ENCODE measurements around the gene TTLL8. TPM values are rescaled to one million over a fixed set of nuclear protein-coding genes. Genes with fewer than 3 reads are reported as not detected.

The TTLL8 gene
- polyA plus RNA-seq, 1 donor from 2014 or later: not detected

DNA sequence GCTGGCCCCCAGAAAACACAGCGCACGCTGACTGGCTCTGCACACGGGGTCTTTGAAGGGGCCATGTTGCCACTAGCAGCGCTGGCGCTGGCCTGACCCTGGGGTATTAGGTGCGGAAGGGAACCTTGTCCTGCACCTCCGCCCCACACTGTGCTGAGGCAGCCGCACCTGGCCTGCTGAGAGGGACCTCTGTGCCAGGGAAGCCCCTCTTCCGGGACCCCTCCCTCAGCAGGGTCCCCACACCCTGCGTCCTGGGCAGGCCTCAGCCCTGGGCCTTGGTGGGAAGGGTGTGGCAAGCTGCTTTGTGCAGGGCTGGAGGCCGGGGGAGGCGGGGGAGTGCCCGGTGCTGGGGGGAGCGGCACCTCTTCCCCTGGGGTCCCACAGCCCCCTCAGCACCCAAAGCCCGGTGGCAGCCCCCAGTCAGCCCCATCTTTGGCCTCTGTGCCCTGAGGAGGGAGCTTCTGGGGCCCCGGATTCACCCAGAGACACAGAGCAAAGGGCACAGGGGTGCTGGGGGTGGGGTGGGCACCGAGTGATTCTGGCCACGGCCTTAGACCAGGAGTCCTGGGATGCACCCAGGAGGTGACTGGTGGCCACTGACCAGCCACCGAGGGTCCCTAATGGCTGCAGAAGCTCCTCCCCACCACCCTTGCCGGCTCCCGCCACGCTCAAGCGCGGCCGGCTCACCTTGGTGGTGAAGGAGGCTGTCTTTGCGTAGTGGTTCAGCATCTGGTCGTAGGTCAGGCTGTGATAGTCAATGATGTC is 11.4 kb downstream of the TTLL8 start:
- no peak overlapping the region for H2AFZ ChIP-seq (ENCODE audit: low read depth, low read length)
- H3K4me3 ChIP-seq (ENCODE audit: low read length): no peak overlapping the region
- H3K79me2 ChIP-seq (replicated peaks; ENCODE audit: insufficient read depth, low read length): no peaks in the 10 kb centered on the region
- H3K36me3 ChIP-seq (ENCODE audit: insufficient read depth, low read length): no peaks in the 10 kb centered on the region
- H3K9ac ChIP-seq (ENCODE audit: low read length): no peak overlapping the region
- no peaks in the 10 kb centered on the region for H3K9me3 ChIP-seq (ENCODE audit: low read length)
- no peaks in the 10 kb centered on the region for H3K27me3 ChIP-seq (ENCODE audit: insufficient read depth, low read depth, low read length)
- no peak overlapping the region for H3K4me2 ChIP-seq (ENCODE audit: low read length)
- no peak overlapping the region for H3K27ac ChIP-seq (ENCODE audit: low read length)
- H3K9me2 ChIP-seq (ENCODE audit: insufficient read depth, low read length): no peaks in the 10 kb centered on the region
- no peaks in the 10 kb centered on the region for H4K20me1 ChIP-seq (ENCODE audit: insufficient read depth)
- no peaks in the 10 kb centered on the region for H3F3A ChIP-seq (ENCODE audit: insufficient read depth, low read length, poor library complexity, severe bottlenecking)
- TF ChIP-seq EZH2 (IDR thresholded peaks at IDR 0.05; ENCODE audit: borderline replicate concordance, insufficient read depth, low read length, poor library complexity, severe bottlenecking) (no peak), TAF1 (IDR thresholded peaks at IDR 0.05; ENCODE audit: low read depth) (no peak), RAD21 (conservative IDR thresholded peaks at IDR 0.05) (no peak), SMC3 (conservative IDR thresholded peaks at IDR 0.05; ENCODE audit: poor library complexity) (no peak), MXI1 (conservative IDR thresholded peaks at IDR 0.05; ENCODE audit: poor library complexity, severe bottlenecking) (no peak), EP300 (conservative IDR thresholded peaks at IDR 0.05; ENCODE audit: poor library complexity, severe bottlenecking) (no peak), POLR2AphosphoS5 (IDR thresholded peaks at IDR 0.05) (no peak)
- TF ChIP-seq, protein P1, sequence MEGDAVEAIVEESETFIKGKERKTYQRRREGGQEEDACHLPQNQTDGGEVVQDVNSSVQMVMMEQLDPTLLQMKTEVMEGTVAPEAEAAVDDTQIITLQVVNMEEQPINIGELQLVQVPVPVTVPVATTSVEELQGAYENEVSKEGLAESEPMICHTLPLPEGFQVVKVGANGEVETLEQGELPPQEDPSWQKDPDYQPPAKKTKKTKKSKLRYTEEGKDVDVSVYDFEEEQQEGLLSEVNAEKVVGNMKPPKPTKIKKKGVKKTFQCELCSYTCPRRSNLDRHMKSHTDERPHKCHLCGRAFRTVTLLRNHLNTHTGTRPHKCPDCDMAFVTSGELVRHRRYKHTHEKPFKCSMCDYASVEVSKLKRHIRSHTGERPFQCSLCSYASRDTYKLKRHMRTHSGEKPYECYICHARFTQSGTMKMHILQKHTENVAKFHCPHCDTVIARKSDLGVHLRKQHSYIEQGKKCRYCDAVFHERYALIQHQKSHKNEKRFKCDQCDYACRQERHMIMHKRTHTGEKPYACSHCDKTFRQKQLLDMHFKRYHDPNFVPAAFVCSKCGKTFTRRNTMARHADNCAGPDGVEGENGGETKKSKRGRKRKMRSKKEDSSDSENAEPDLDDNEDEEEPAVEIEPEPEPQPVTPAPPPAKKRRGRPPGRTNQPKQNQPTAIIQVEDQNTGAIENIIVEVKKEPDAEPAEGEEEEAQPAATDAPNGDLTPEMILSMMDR (IDR thresholded peaks at IDR 0.05; ENCODE audit: poor library complexity, severe bottlenecking): no peak
- TF ChIP-seq, protein P2, sequence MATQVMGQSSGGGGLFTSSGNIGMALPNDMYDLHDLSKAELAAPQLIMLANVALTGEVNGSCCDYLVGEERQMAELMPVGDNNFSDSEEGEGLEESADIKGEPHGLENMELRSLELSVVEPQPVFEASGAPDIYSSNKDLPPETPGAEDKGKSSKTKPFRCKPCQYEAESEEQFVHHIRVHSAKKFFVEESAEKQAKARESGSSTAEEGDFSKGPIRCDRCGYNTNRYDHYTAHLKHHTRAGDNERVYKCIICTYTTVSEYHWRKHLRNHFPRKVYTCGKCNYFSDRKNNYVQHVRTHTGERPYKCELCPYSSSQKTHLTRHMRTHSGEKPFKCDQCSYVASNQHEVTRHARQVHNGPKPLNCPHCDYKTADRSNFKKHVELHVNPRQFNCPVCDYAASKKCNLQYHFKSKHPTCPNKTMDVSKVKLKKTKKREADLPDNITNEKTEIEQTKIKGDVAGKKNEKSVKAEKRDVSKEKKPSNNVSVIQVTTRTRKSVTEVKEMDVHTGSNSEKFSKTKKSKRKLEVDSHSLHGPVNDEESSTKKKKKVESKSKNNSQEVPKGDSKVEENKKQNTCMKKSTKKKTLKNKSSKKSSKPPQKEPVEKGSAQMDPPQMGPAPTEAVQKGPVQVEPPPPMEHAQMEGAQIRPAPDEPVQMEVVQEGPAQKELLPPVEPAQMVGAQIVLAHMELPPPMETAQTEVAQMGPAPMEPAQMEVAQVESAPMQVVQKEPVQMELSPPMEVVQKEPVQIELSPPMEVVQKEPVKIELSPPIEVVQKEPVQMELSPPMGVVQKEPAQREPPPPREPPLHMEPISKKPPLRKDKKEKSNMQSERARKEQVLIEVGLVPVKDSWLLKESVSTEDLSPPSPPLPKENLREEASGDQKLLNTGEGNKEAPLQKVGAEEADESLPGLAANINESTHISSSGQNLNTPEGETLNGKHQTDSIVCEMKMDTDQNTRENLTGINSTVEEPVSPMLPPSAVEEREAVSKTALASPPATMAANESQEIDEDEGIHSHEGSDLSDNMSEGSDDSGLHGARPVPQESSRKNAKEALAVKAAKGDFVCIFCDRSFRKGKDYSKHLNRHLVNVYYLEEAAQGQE (IDR thresholded peaks at IDR 0.05; ENCODE audit: borderline replicate concordance): no peak

DNA sequence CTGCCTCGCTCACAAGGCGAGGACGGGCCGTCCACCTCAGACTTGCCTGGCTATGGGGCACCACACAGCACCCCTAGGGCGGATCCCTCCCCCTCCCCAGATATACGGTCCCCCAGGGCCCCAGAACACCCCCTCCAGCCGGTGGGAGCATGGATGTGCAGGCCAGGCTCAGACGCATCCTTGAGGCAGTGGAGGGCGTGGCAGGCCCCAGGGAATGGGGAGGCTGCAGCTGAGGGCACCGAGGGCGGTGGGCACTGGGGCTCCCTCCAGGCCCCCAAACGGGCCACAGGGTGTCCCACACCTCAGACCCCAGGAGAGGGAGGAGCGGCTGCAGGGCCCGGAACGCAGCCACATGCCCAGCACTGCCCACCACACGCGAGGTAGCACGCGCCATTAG is 12.1 kb downstream of the TTLL8 start:
- TF ChIP-seq, protein P1 (IDR thresholded peaks at IDR 0.05; ENCODE audit: poor library complexity, severe bottlenecking): no peak
- TF ChIP-seq, protein P2 (IDR thresholded peaks at IDR 0.05; ENCODE audit: borderline replicate concordance): no peak
- no peak for TF ChIP-seq MXI1 (conservative IDR thresholded peaks at IDR 0.05; ENCODE audit: poor library complexity, severe bottlenecking)
- TF ChIP-seq RAD21 (conservative IDR thresholded peaks at IDR 0.05): no peak
- no peak for TF ChIP-seq SMC3 (conservative IDR thresholded peaks at IDR 0.05; ENCODE audit: poor library complexity)
- Histone ChIP-seq H3K4me3 (ENCODE audit: low read length) (no peak overlapping the region), H3K79me2 (replicated peaks; ENCODE audit: insufficient read depth, low read length) (no peaks in the 10 kb centered on the region), H3K9ac (ENCODE audit: low read length) (no peak overlapping the region), H3K27me3 (ENCODE audit: insufficient read depth, low read depth, low read length) (no peaks in the 10 kb centered on the region), H2AFZ (ENCODE audit: low read depth, low read length) (no peak overlapping the region), H4K20me1 (ENCODE audit: insufficient read depth) (no peaks in the 10 kb centered on the region), H3K36me3 (ENCODE audit: insufficient read depth, low read length) (no peaks in the 10 kb centered on the region), H3K27ac (ENCODE audit: low read length) (no peak overlapping the region), H3K4me2 (ENCODE audit: low read length) (no peak overlapping the region), H3K9me2 (ENCODE audit: insufficient read depth, low read length) (no peaks in the 10 kb centered on the region), H3F3A (ENCODE audit: insufficient read depth, low read length, poor library complexity, severe bottlenecking) (no peaks in the 10 kb centered on the region), H3K9me3 (ENCODE audit: low read length) (no peaks in the 10 kb centered on the region)
